WTC11 (cell line): ENCODE results near the gene DHX38. TPM values are rescaled to one million over a fixed set of nuclear protein-coding genes. Genes with fewer than 3 reads are reported as not detected.

ENCODE experiments used
- ATAC-seq: fragments of 200-7000 bp; cut with Tn5 transposase; 2 replicates; pipeline ENCODE4 v1.10.0; 2021; ENCODE audit warnings: mild to moderate bottlenecking, moderate library complexity
- CTCF ChIA-PET: fragments of 300-600 bp; sonication (Branson Sonifier 250); formaldehyde crosslinking; loops from one replicate; lab custom pipeline; 2021; ENCODE audit warnings: antibody characterized with exemption; lab: Charles Lee
- POLR2A ChIA-PET: fragments of 350-600 bp; sonication (Branson Sonifier 250); formaldehyde crosslinking; loops from one replicate; lab custom pipeline; 2021; ENCODE audit warnings: antibody characterized with exemption; lab: Charles Lee
- DNase-seq: peaks from one replicate; pipeline ENCODE4 v3.0.0; 2021; ENCODE audit warnings: low spot score
- H3K27ac Mint-ChIP-seq: 2 replicates; pipeline ENCODE4 v1.8.0; 2021; ENCODE audit warnings: mixed read lengths
- H3K27me3 Mint-ChIP-seq: 2 replicates; pipeline ENCODE4 v1.8.0; 2021; ENCODE audit warnings: low read depth, mild to moderate bottlenecking, moderate library complexity, mixed read lengths
- H3K36me3 Mint-ChIP-seq: 2 replicates; pipeline ENCODE4 v1.8.0; 2021; ENCODE audit warnings: mixed read lengths
- H3K4me1 Mint-ChIP-seq: 2 replicates; pipeline ENCODE4 v1.8.0; 2022; ENCODE audit warnings: mixed read lengths
- H3K4me3 Mint-ChIP-seq: 2 replicates; pipeline ENCODE4 v1.8.0; 2021; ENCODE audit warnings: mild to moderate bottlenecking, moderate library complexity, mixed read lengths
- H3K9me3 Mint-ChIP-seq: 2 replicates; pipeline ENCODE4 v1.8.0; 2021; ENCODE audit warnings: mixed read lengths
- ATF1 ChIP-seq: sonication (generic); formaldehyde crosslinking; IDR thresholded peaks from 2 replicates; pipeline ENCODE4 v1.8.1; 2023; ENCODE audit warnings: mild to moderate bottlenecking, moderate library complexity, missing genetic modification reagents
- CBFB ChIP-seq: sonication (generic); formaldehyde crosslinking; IDR thresholded peaks from 2 replicates; pipeline ENCODE4 v1.8.1; 2022; ENCODE audit warnings: mild to moderate bottlenecking, low read depth, missing genetic modification reagents
- E2F5 ChIP-seq: sonication (generic); formaldehyde crosslinking; IDR thresholded peaks from 2 replicates; pipeline ENCODE4 v1.8.1; 2022; ENCODE audit warnings: mild to moderate bottlenecking, moderate library complexity, missing genetic modification reagents
- ERG ChIP-seq: fragments of 250-450 bp; sonication (Bioruptor Pico); IDR thresholded peaks from 2 replicates; pipeline ENCODE4 v1.8.0; 2021; ENCODE audit warnings: mild to moderate bottlenecking
- FOXP4 ChIP-seq: sonication (generic); formaldehyde crosslinking; IDR thresholded peaks from 2 replicates; pipeline ENCODE4 v1.8.0; 2022; ENCODE audit warnings: mild to moderate bottlenecking, missing genetic modification reagents
- GRHL2 ChIP-seq: fragments of 250-450 bp; sonication (Bioruptor Pico); IDR thresholded peaks from 2 replicates; pipeline ENCODE4 v1.8.0; 2022; ENCODE audit warnings: mild to moderate bottlenecking, moderate library complexity; ENCODE audit not compliant: insufficient replicate concordance, severe bottlenecking
- GTF2I ChIP-seq: fragments of 250-450 bp; sonication (Bioruptor Pico); conservative IDR thresholded peaks from 2 replicates; pipeline ENCODE4 v1.4.0; 2021; ENCODE audit warnings: mild to moderate bottlenecking
- IRF2 ChIP-seq: sonication (generic); formaldehyde crosslinking; IDR thresholded peaks from 2 replicates; pipeline ENCODE4 v1.8.0; 2022; ENCODE audit warnings: low read depth, missing genetic modification reagents, borderline replicate concordance
- KAT7 ChIP-seq: sonication (generic); formaldehyde crosslinking; IDR thresholded peaks from 2 replicates; pipeline ENCODE4 v1.8.1; 2023; ENCODE audit warnings: missing genetic modification reagents, mild to moderate bottlenecking, borderline replicate concordance
- PRDM15 ChIP-seq: sonication (generic); formaldehyde crosslinking; IDR thresholded peaks from 2 replicates; pipeline ENCODE4 v1.8.0; 2022; ENCODE audit warnings: missing genetic modification reagents
- PRRX2 ChIP-seq: fragments of 250-450 bp; sonication (Bioruptor Pico); IDR thresholded peaks from 2 replicates; pipeline ENCODE4 v1.8.0; 2021; ENCODE audit warnings: mild to moderate bottlenecking
- SP1 ChIP-seq: sonication (generic); formaldehyde crosslinking; conservative IDR thresholded peaks from 2 replicates; pipeline ENCODE4 v1.8.1; 2022; ENCODE audit warnings: missing genetic modification reagents
- STAT6 ChIP-seq: sonication (generic); formaldehyde crosslinking; conservative IDR thresholded peaks from 2 replicates; pipeline ENCODE4 v1.8.1; 2023; ENCODE audit warnings: mild to moderate bottlenecking, low read depth, missing genetic modification reagents, moderate library complexity
- TCF7 ChIP-seq: sonication (generic); formaldehyde crosslinking; IDR thresholded peaks from 2 replicates; pipeline ENCODE4 v1.8.0; 2022; ENCODE audit warnings: mild to moderate bottlenecking, low read depth, missing genetic modification reagents, moderate library complexity
- ZBTB21 ChIP-seq: sonication (generic); formaldehyde crosslinking; IDR thresholded peaks from 2 replicates; pipeline ENCODE4 v1.8.1; 2023; ENCODE audit warnings: mild to moderate bottlenecking, missing genetic modification reagents, borderline replicate concordance
- ZNF671 ChIP-seq: fragments of 250-450 bp; sonication (Bioruptor Pico); IDR thresholded peaks from 2 replicates; pipeline ENCODE4 v1.8.0; 2021; ENCODE audit warnings: mild to moderate bottlenecking
- total RNA-seq: library from RNA; stranded (reverse); gene quantifications from 3 replicates; pipeline ENCODE4 v1.2.3, GENCODE V29; 2021
- TF ChIP-seq, protein P1 (sequence below): sonication (generic); formaldehyde crosslinking; IDR thresholded peaks from 2 replicates; pipeline ENCODE4 v1.8.1; 2022; ENCODE audit warnings: mild to moderate bottlenecking, missing genetic modification reagents, moderate library complexity, borderline replicate concordance
- TF ChIP-seq, protein P2 (sequence below): sonication (generic); formaldehyde crosslinking; IDR thresholded peaks from 2 replicates; pipeline ENCODE4 v1.8.1; 2022; ENCODE audit warnings: low read depth, mild to moderate bottlenecking, moderate library complexity, missing genetic modification reagents, borderline replicate concordance

The DHX38 gene
- total RNA-seq, 1 experiment from 2014 or later = 91.7 TPM

DNA sequence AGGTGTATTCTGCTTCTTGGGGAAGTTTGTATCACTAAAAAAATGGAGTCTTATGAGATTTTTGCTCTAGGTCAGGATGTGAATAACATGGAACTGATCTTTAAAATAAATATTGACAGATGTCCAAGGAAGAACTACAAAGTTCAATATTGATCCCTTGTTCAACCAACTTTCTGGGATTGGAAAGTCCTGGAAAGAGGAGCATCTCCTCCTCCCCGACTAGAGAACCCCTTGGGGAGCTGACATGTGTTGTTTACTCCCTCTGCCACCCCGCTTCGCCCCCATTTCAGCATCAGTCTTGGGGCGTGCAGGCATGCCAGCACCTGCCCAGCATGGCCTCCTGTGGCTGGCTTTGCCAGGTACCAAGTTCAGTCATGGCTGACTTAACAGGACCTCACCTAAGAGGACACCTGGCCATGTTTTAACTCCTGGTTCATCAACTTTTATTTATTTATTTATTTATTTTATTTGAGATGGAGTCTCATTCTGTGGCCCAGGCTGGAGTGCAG, 44.5 kb downstream of the DHX38 start:
- Mint-ChIP-seq H3K4me1 (no peaks in the 10 kb centered on the region; the same call in 1 of the 2 replicates), H3K36me3 (no peaks in the 10 kb centered on the region), H3K27me3 (no peaks in the 10 kb centered on the region), H3K4me3 (no peak overlapping the region), H3K27ac (no peak overlapping the region), H3K9me3 (peaks cover 3% of the 10 kb centered on the region; the same call in 1 of the 2 replicates)
- POLR2A ChIA-PET = no interaction called here
- ATAC-seq (no peak), DNase-seq (no peak)
- CTCF ChIA-PET = interaction anchor here (1.9 kb wide), 1 partner anchor 12 kb away, joined by 5 read pairs; no protein-coding TSS in a partner anchor
- TF ChIP-seq IRF2 (no peak), E2F5 (CRISPR knock-in tag) (no peak), TCF7 (CRISPR knock-in tag) (no peak), CBFB (CRISPR knock-in tag) (no peak), GTF2I (CRISPR knock-in tag) (no peak), ERG (CRISPR knock-in tag) (no peak), STAT6 (CRISPR knock-in tag) (no peak)
- TF ChIP-seq, protein P1, sequence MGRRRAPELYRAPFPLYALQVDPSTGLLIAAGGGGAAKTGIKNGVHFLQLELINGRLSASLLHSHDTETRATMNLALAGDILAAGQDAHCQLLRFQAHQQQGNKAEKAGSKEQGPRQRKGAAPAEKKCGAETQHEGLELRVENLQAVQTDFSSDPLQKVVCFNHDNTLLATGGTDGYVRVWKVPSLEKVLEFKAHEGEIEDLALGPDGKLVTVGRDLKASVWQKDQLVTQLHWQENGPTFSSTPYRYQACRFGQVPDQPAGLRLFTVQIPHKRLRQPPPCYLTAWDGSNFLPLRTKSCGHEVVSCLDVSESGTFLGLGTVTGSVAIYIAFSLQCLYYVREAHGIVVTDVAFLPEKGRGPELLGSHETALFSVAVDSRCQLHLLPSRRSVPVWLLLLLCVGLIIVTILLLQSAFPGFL (CRISPR knock-in tag) = no peak

DNA sequence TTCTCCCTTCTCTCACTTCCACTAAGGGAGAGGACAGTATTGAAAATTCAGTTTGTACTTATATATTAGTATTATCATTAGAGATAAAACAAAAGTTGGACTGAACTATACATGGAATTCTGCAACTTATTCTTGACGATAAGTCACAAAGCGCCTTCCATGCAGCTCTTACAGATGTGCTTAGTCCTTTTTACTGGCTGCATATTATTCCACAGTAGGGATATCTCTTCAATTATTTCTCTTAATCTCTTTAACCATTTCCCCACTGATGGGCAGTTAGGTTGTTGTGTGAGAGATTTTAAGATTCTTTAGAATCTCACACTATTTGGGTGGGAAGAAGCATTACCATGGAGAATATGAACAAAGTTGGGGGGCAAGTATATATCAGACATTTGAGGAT, 46.3 kb downstream of the DHX38 start:
- Mint-ChIP-seq H3K27ac (no peak overlapping the region), H3K27me3 (no peaks in the 10 kb centered on the region), H3K4me3 (no peak overlapping the region), H3K9me3 (peaks cover 3% of the 10 kb centered on the region; the same call in 1 of the 2 replicates), H3K36me3 (no peaks in the 10 kb centered on the region), H3K4me1 (no peaks in the 10 kb centered on the region; the same call in 1 of the 2 replicates)
- no peak for ATAC-seq
- CTCF ChIA-PET = interaction anchor here (0.9 kb wide), 1 partner anchor 73 kb away, joined by 3 read pairs; no protein-coding TSS in a partner anchor
- DNase-seq = no peak
- POLR2A ChIA-PET = no interaction called here
- TF ChIP-seq PRDM15 (CRISPR knock-in tag) (no peak), KAT7 (no peak), ZNF671 (CRISPR knock-in tag) (no peak), FOXP4 (CRISPR knock-in tag) (no peak), PRRX2 (CRISPR knock-in tag) (no peak), STAT6 (CRISPR knock-in tag) (no peak), ATF1 (CRISPR knock-in tag) (no peak), GRHL2 (no peak), SP1 (CRISPR knock-in tag) (no peak), ZBTB21 (no peak)
- TF ChIP-seq, protein P2, sequence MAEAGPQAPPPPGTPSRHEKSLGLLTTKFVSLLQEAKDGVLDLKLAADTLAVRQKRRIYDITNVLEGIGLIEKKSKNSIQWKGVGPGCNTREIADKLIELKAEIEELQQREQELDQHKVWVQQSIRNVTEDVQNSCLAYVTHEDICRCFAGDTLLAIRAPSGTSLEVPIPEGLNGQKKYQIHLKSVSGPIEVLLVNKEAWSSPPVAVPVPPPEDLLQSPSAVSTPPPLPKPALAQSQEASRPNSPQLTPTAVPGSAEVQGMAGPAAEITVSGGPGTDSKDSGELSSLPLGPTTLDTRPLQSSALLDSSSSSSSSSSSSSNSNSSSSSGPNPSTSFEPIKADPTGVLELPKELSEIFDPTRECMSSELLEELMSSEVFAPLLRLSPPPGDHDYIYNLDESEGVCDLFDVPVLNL = no peak
